CD4-positive, alpha-beta memory T cell (primary cell): ENCODE results near the gene LPCAT2. TPM values are rescaled to one million over a fixed set of nuclear protein-coding genes. Genes with fewer than 3 reads are reported as not detected.
A peak's percentile ranks its signal among the peaks of the same experiment; 100 is the strongest.

Experiments used
- CTCF ChIA-PET: fragments of 350-600 bp; sonication (Branson Sonifier 250); formaldehyde crosslinking; loops from one replicate; lab custom pipeline; 2021; ENCODE audit warnings: inconsistent platforms; ENCODE audit not compliant: partially characterized antibody; lab: Charles Lee
- POLR2A ChIA-PET: fragments of 350-600 bp; sonication (Branson Sonifier 250); formaldehyde crosslinking; loops from one replicate; lab custom pipeline; 2021; ENCODE audit not compliant: partially characterized antibody; lab: Charles Lee
- DNase-seq, 5 donors: peaks; one replicate each; pipeline versions ENCODE4 v3.0.0 to v3.0.0-alpha.2; 2020 to 2022; ENCODE audit warnings: mixed read lengths in 1 of 5
- H3K27ac ChIP-seq: one replicate; pipeline ENCODE4 v1.7.0; 2013; ENCODE audit warnings: low read depth, low read length
- H3K27me3 ChIP-seq: 2 replicates; pipeline ENCODE4 v1.7.0; 2013; ENCODE audit warnings: mild to moderate bottlenecking, low read length, moderate library complexity; ENCODE audit not compliant: insufficient read depth
- H3K36me3 ChIP-seq: 2 replicates; pipeline ENCODE4 v1.7.0; 2013; ENCODE audit warnings: mild to moderate bottlenecking, low read length, moderate library complexity; ENCODE audit not compliant: insufficient read depth
- H3K4me1 ChIP-seq: 2 replicates; pipeline ENCODE4 v1.7.0; 2013; ENCODE audit warnings: mild to moderate bottlenecking, low read length, moderate library complexity; ENCODE audit not compliant: insufficient read depth
- H3K4me3 ChIP-seq, 2 donors: one replicate each; pipeline ENCODE4 v1.7.0; 2013; ENCODE audit warnings: low read length in 2 of 2, mild to moderate bottlenecking in 1 of 2
- H3K9me3 ChIP-seq, 2 donors: one replicate each; pipeline ENCODE4 v1.7.0; 2013; ENCODE audit warnings: low read length in 2 of 2, control low read depth in 1 of 2; ENCODE audit not compliant: control insufficient read depth in 1 of 2
- H3K27ac Mint-ChIP-seq, 7 donors: one replicate each; pipeline ENCODE4 v1.8.0; 2020 to 2021; ENCODE audit warnings: mixed read lengths in 7 of 7, mild to moderate bottlenecking in 6 of 7, inconsistent platforms in 3 of 7, moderate library complexity in 3 of 7
- H3K27me3 Mint-ChIP-seq, 2 donors: one replicate each; pipeline ENCODE4 v1.8.0; 2020 to 2021; ENCODE audit warnings: mixed read lengths in 2 of 2
- H3K36me3 Mint-ChIP-seq, 2 donors: one replicate each; pipeline ENCODE4 v1.8.0; 2020 to 2021; ENCODE audit warnings: mixed read lengths in 2 of 2, inconsistent platforms in 1 of 2, mild to moderate bottlenecking in 1 of 2
- H3K4me1 Mint-ChIP-seq, 4 donors: one replicate each; pipeline ENCODE4 v1.8.0; 2020 to 2021; ENCODE audit warnings: mixed read lengths in 4 of 4, mild to moderate bottlenecking in 1 of 4
- H3K4me3 Mint-ChIP-seq, 8 donors: one replicate each; pipeline ENCODE4 v1.8.0; 2020 to 2021; ENCODE audit warnings: mixed read lengths in 8 of 8, mild to moderate bottlenecking in 7 of 8, moderate library complexity in 6 of 8, inconsistent platforms in 3 of 8
- H3K9me3 Mint-ChIP-seq, 8 donors: one replicate each; pipeline ENCODE4 v1.8.0; 2020 to 2021; ENCODE audit warnings: mixed read lengths in 8 of 8, mild to moderate bottlenecking in 5 of 8, inconsistent platforms in 3 of 8, moderate library complexity in 1 of 8
- intact Hi-C: fragments of 100-400 bp; cut with micrococcal nuclease; formaldehyde crosslinking; loops from one replicate; pipeline ENCODE4 v1.15.1; 2023
- polyA plus RNA-seq, 2 donors: library from polyadenylated mRNA; unstranded; fragments of 300-500 nt; fragmentation: Illumina TruSeq; gene quantifications; one replicate each; pipeline ENCODE4 v1.2.3, GENCODE V29; 2021
- total RNA-seq, 2 experiments: library from RNA; stranded (reverse); gene quantifications; one replicate each; pipeline ENCODE4 v1.2.3, GENCODE V29; 2021

The LPCAT2 gene
- total and polyA plus RNA-seq, 4 experiments from 2014 or later = 0.47 to 0.76 TPM; not detected in 2

DNA sequence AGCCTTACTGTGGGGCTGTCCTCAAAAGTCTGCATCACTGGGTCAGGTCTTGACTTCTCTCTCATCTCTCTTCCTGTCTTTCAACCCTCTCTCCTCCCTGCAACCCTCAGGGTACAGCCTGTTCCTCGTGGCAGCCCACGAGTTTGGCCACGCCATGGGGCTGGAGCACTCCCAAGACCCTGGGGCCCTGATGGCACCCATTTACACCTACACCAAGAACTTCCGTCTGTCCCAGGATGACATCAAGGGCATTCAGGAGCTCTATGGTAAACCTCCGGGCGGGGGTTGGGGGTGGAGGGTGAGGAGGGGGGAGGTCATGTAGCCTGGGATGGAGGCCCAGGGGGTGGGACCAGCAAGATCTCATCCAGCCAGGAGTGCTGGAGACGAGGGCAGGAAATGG is 17.2 kb upstream of the LPCAT2 start:
- no peaks in the 10 kb centered on the region for H3K9me3 ChIP-seq
- no peak overlapping the region for H3K27ac Mint-ChIP-seq
- no peaks in the 10 kb centered on the region for H3K4me1 Mint-ChIP-seq
- intact Hi-C loops = no loop called here
- H3K4me3 Mint-ChIP-seq = no peak overlapping the region
- no peak for DNase-seq
- no peaks in the 10 kb centered on the region for H3K36me3 ChIP-seq
- H3K4me3 ChIP-seq = no peak overlapping the region
- H3K4me1 ChIP-seq = no peaks in the 10 kb centered on the region
- no peak overlapping the region for H3K27ac ChIP-seq
- ChIA-PET CTCF (interaction anchor here (1.1 kb wide), 1 partner anchor 20 kb away, joined by 3 read pairs; no protein-coding TSS in a partner anchor), POLR2A (no interaction called here)
- no peaks in the 10 kb centered on the region for H3K27me3 ChIP-seq
- H3K9me3 Mint-ChIP-seq = no peaks in the 10 kb centered on the region
- peaks cover 1 to 3% of the 10 kb centered on the region in 2 donors for H3K27me3 Mint-ChIP-seq
- no peaks in the 10 kb centered on the region for H3K36me3 Mint-ChIP-seq

DNA sequence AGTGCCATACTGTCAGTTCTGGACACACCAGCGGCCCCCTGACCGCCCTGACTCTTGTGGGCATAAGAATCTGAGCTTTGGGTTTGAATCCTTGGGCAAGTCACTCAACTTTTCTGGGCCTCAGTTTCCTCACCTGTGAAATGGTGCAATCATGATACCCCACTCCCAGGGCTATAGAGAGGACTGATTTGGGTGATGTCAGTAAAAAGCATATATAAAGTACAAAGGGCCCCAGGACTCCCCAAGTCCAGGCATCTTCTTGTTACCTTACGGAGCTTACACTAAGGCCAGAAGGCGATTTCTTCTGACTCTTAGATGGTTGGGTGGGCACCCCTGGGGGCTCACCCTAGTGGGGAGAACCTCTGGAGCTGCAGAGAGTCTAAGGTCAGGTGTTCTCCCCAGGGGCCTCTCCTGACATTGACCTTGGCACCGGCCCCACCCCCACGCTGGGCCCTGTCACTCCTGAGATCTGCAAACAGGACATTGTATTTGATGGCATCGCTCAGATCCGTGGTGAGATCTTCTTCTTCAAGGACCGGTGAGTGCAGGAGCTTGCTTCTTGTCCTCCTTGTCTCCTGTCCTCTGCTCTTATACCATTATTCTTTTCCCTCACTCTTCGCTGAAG is 16.0 kb upstream of the LPCAT2 start:
- Mint-ChIP-seq H3K9me3 (no peaks in the 10 kb centered on the region), H3K36me3 (no peaks in the 10 kb centered on the region), H3K27me3 (peaks cover 1 to 4% of the 10 kb centered on the region in 2 donors), H3K27ac (no peak overlapping the region), H3K4me3 (no peak overlapping the region), H3K4me1 (no peaks in the 10 kb centered on the region)
- ChIA-PET CTCF (no interaction called here), POLR2A (no interaction called here)
- Histone ChIP-seq H3K4me3 (no peak overlapping the region), H3K9me3 (no peaks in the 10 kb centered on the region), H3K27me3 (no peaks in the 10 kb centered on the region), H3K36me3 (no peaks in the 10 kb centered on the region), H3K27ac (no peak overlapping the region), H3K4me1 (no peaks in the 10 kb centered on the region)
- intact Hi-C loops = no loop called here
- DNase-seq = no peak

DNA sequence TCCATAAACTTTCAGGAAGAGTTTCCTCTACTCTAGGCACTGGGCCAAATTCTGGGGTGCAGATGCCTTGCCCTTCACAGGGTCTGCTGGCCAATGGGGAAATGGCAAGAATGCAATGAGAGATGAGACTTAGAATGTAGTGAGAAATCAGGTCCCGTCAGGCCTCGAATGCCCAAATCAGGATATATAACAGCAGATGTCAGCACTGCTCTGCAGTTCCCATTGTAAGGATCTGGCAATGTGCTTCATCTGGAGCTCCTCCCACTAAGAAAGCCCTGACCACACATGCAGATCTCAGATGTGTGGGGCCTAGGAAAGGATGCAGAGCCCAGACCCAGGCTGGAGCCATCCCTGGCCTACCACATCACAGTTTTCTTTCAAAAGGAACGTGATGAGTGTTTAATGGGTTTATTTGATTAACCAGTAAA is 13.9 kb upstream of the LPCAT2 start:
- Mint-ChIP-seq H3K9me3 (no peaks in the 10 kb centered on the region), H3K27me3 (peaks cover 1 to 4% of the 10 kb centered on the region in 2 donors), H3K27ac (peak overlapping the region in 1 of 7 donors; percentile 18), H3K4me3 (no peak overlapping the region), H3K4me1 (peaks cover 0 to 8% (median 6%) of the 10 kb centered on the region in 4 donors), H3K36me3 (no peaks in the 10 kb centered on the region)
- CTCF ChIA-PET = interaction anchor here (1.2 kb wide), 1 partner anchor 30 kb away, joined by 4 read pairs; no protein-coding TSS in a partner anchor
- H3K4me1 ChIP-seq = peaks cover 2% of the 10 kb centered on the region
- intact Hi-C loops = no loop called here
- no peak overlapping the region for H3K27ac ChIP-seq
- H3K27me3 ChIP-seq = no peaks in the 10 kb centered on the region
- POLR2A ChIA-PET = no interaction called here
- H3K36me3 ChIP-seq = no peaks in the 10 kb centered on the region
- H3K4me3 ChIP-seq = no peak overlapping the region
- no peak for DNase-seq
- no peaks in the 10 kb centered on the region for H3K9me3 ChIP-seq

DNA sequence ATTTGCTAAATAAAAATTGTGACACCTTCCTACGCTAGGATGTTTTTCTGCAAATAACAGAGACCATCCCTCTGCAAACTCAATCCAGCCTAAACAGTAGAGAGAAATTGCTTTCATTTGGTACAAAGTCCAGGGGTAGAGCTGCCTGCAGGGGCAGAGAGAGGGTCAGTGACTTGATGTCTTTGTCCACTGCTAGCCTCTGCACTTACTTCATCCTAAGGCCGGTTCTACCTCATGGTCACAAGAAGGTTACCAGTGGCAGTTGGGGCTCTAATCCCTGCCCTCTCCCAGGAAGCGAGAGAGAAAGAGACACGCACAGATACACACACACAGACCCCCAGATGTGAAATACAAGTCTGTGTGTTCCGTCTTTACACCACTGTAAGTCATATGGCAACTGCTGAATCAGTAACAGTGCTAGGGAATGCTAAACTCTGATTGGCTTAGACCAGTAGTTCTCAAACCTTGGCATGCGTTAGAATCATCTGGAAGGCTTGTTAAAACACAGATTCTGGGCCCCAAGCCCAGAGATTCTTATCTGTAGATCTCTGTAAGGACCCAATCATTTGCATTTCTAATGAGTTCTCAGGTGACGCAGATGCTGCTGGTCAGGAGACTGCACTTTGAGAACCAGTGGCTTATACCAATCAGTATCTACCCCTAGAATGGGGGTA is 13.1 kb upstream of the LPCAT2 start:
- Histone ChIP-seq H3K4me1 (peaks cover 6% of the 10 kb centered on the region), H3K9me3 (no peaks in the 10 kb centered on the region), H3K36me3 (no peaks in the 10 kb centered on the region), H3K4me3 (no peak overlapping the region), H3K27ac (no peak overlapping the region), H3K27me3 (no peaks in the 10 kb centered on the region)
- no peaks in the 10 kb centered on the region for H3K9me3 Mint-ChIP-seq
- ChIA-PET CTCF (interaction anchor here (1.2 kb wide), 1 partner anchor 31 kb away, joined by 4 read pairs; no protein-coding TSS in a partner anchor), POLR2A (no interaction called here)
- intact Hi-C loops = no loop called here
- DNase-seq = no peak
- H3K27me3 Mint-ChIP-seq = peaks cover 1 to 4% of the 10 kb centered on the region in 2 donors
- H3K27ac Mint-ChIP-seq = no peak overlapping the region
- H3K4me1 Mint-ChIP-seq = peaks cover 0 to 10% (median 8%) of the 10 kb centered on the region in 4 donors
- H3K36me3 Mint-ChIP-seq = no peaks in the 10 kb centered on the region
- H3K4me3 Mint-ChIP-seq = no peak overlapping the region

DNA sequence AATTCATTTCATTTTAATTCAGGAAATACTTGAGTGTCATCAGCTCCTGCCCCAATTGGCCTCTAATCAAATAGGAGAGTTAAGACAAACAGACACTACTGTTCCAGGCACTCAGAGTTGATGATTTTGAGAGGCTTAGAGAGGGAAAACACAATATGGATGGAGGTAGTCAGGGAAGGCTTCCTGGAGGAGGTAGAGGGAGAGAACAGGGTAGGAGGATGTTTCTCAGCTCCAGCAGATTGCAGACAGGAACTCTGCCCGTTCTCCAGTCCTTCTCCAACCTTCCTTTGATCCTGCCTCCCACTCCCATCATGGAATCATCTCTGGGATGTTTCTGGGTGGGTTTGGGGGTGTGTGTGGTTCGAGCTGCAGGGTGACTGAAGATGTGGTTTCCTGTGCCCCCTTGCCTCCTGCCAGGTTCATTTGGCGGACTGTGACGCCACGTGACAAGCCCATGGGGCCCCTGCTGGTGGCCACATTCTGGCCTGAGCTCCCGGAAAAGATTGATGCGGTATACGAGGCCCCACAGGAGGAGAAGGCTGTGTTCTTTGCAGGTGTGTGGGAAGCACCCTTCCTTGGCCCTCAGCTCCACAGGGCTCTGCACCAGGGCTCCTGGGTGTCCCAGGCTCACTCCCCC is 12.2 kb upstream of the LPCAT2 start:
- Histone ChIP-seq H3K36me3 (no peaks in the 10 kb centered on the region), H3K4me3 (no peak overlapping the region), H3K27ac (no peak overlapping the region), H3K27me3 (no peaks in the 10 kb centered on the region), H3K9me3 (no peaks in the 10 kb centered on the region), H3K4me1 (peaks cover 6% of the 10 kb centered on the region)
- H3K9me3 Mint-ChIP-seq = no peaks in the 10 kb centered on the region
- peaks cover 1 to 6% of the 10 kb centered on the region in 2 donors for H3K27me3 Mint-ChIP-seq
- H3K27ac Mint-ChIP-seq = no peak overlapping the region
- no peaks in the 10 kb centered on the region for H3K36me3 Mint-ChIP-seq
- ChIA-PET POLR2A (no interaction called here), CTCF (no interaction called here)
- peaks cover 0 to 10% (median 8%) of the 10 kb centered on the region in 4 donors for H3K4me1 Mint-ChIP-seq
- no peak for DNase-seq
- no peak overlapping the region for H3K4me3 Mint-ChIP-seq
- intact Hi-C loops = no loop called here

DNA sequence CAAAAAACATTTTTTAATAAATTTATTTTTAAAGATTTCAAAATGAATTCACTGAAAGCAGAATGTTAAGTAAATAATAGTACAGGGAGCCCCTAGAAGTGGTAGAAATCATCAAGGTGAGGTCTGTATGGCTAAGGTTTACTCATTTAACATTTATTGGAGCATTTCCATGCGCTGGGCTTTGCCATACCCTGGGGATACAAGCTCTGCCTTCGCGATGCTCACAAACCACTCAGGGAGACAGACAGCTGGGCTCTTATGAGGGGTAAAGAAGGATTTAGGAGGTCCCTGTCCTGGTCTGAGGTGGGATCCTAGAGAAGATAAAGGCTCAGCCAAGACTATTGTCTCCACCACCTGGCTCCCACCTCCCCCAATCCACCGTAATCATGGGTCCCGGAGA is 11.3 kb upstream of the LPCAT2 start:
- ChIA-PET CTCF (no interaction called here), POLR2A (no interaction called here)
- Histone ChIP-seq H3K27me3 (no peaks in the 10 kb centered on the region), H3K27ac (no peak overlapping the region), H3K4me1 (peaks cover 6% of the 10 kb centered on the region), H3K4me3 (no peak overlapping the region), H3K36me3 (no peaks in the 10 kb centered on the region), H3K9me3 (no peaks in the 10 kb centered on the region)
- Mint-ChIP-seq H3K27me3 (peaks cover 1 to 6% of the 10 kb centered on the region in 2 donors), H3K4me3 (no peak overlapping the region), H3K9me3 (no peaks in the 10 kb centered on the region), H3K27ac (no peak overlapping the region), H3K4me1 (peaks cover 0 to 10% (median 8%) of the 10 kb centered on the region in 4 donors), H3K36me3 (no peaks in the 10 kb centered on the region)
- intact Hi-C loops = no loop called here
- no peak for DNase-seq

DNA sequence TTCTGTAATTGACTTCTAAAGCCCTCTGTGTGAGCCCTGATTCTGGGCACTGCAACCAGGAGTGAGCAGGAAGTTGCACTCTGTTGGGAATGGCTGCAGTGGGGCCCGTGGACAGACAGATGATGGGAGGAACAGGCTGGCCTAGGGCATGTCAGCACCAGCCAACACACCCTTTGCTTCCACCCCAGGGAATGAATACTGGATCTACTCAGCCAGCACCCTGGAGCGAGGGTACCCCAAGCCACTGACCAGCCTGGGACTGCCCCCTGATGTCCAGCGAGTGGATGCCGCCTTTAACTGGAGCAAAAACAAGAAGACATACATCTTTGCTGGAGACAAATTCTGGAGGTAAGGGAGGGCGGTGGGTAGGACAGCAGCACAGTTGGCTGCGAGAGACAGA is 10.8 kb upstream of the LPCAT2 start:
- no peak overlapping the region for H3K27ac Mint-ChIP-seq
- ChIA-PET POLR2A (no interaction called here), CTCF (no interaction called here)
- H3K4me1 ChIP-seq = peaks cover 6% of the 10 kb centered on the region
- H3K4me3 Mint-ChIP-seq = no peak overlapping the region
- no peaks in the 10 kb centered on the region for H3K9me3 Mint-ChIP-seq
- no peaks in the 10 kb centered on the region for H3K9me3 ChIP-seq
- H3K27me3 Mint-ChIP-seq = peaks cover 1 to 6% of the 10 kb centered on the region in 2 donors
- intact Hi-C loops = no loop called here
- DNase-seq = no peak
- H3K27ac ChIP-seq = no peak overlapping the region
- peaks cover 0 to 10% (median 8%) of the 10 kb centered on the region in 4 donors for H3K4me1 Mint-ChIP-seq
- H3K27me3 ChIP-seq = no peaks in the 10 kb centered on the region
- no peak overlapping the region for H3K4me3 ChIP-seq
- no peaks in the 10 kb centered on the region for H3K36me3 ChIP-seq
- H3K36me3 Mint-ChIP-seq = no peaks in the 10 kb centered on the region
